H7 (cell line): ENCODE data around the gene CCDC185. TPM values are rescaled to one million over a fixed set of nuclear protein-coding genes. Genes with fewer than 3 reads are reported as not detected.
A peak's percentile ranks its signal among the peaks of the same experiment; 100 is the strongest.

Experiments
- DNase-seq: peaks from one replicate; pipeline ENCODE4 v3.0.0; 2012
- H3K27me3 ChIP-seq: 2 replicates; pipeline ENCODE4 v1.6.0; 2011; ENCODE audit warnings: mild to moderate bottlenecking, low read length; ENCODE audit not compliant: control insufficient read depth, insufficient read depth
- H3K36me3 ChIP-seq: replicated peaks from 2 replicates; pipeline ENCODE4 v1.5.1; 2011; ENCODE audit warnings: low read length; ENCODE audit not compliant: control insufficient read depth, insufficient read depth
- H3K4me3 ChIP-seq: 2 replicates; pipeline ENCODE4 v1.5.1; 2011; ENCODE audit warnings: low read depth, mild to moderate bottlenecking, control low read depth, low read length, moderate library complexity; ENCODE audit not compliant: insufficient read depth
- total RNA-seq: library from RNA; depleted of rRNA; stranded (reverse); fragments of >200 nt; shearing (Covaris generic); gene quantifications from 2 replicates; pipeline ENCODE4 v1.2.3, GENCODE V29; 2014; rRNA removed

Gene CCDC185
- not detected in 2 replicates for total RNA-seq

DNA sequence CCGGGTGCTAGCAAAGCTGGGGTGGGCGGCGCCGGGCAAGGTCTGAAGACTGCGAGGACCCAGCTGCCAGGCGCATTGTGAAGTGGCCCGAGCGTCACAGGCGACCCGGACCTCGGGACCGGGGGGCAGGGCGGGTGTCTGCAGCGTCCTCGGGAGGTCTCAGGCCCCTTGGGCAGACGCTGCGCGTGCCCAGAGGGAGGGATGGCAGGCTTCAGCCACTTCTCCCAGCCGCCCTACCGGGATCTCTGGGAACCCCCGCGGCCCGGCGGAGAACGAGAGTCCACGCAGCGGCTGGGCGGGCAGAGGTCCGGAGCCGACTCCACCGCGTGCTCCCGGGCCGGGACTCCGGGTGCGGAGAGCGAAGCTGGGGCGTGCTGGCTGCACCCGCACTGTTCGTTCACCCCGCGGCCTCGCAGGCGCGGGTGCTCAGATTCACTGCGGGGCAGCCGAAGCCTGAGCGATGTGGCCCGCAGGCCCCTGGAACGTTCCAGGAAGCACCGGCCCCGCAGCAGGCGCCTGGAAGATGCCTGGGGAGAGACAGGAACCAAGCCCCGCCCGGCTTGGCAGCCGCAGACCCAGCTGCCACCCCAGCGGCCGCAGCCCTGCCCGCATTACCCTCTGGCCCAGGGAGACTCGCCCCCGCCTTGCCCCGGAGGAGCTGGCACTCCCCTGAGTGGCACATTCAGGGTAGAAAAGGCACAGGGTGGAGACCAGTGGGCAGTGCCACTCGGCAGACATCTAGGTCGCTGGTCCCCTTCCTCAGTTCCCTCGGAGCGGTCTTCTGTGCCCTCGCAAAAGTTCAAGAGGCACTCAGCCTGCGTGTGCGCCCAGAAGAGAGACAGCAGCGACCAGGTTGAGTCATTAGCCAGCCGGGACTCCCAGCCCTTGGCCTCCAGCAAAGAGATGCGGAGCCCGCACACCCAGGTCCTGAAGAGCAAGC, at the start of gene CCDC185:
CCDC185 (plus strand) TSS at position 141 of the 940 bp plus-strand sequence; CDS start at position 202, 61 bp downstream.
- peak; percentile 60 for DNase-seq
- no peaks in the 10 kb centered on the region for H3K27me3 ChIP-seq
- H3K4me3 ChIP-seq = no peak within 1 kb of the TSS
- H3K36me3 ChIP-seq = no peaks in the 10 kb centered on the region

DNA sequence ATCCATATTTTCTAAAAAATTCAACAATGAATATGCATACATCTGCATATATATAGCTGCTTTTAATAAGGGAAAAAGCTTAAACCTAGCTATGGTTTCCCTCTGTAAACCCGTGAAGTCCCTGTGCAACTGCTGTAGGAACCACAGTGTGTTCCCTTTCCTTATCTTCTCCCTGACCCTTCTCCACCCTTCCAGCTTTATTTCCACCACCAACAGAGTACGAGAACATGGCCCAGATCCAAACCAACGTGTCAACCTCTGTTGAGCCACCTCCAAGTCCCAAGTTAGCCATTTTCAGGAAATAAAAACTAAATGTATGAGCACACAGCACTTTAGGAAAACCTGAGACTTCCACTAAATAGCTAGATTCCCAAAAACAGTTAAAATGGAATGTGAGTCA, 49.5 kb upstream of the CCDC185 start:
- Histone ChIP-seq H3K36me3 (no peaks in the 10 kb centered on the region), H3K4me3 (no peak overlapping the region), H3K27me3 (no peaks in the 10 kb centered on the region; the same call in 1 of the 2 replicates)
- DNase-seq = no peak

- H3K4me3 ChIP-seq = no peak overlapping the region
- no peak for DNase-seq
- H3K27me3 ChIP-seq = no peaks in the 10 kb centered on the region; the same call in 1 of the 2 replicates
- H3K36me3 ChIP-seq = no peaks in the 10 kb centered on the region
These were observed 48.7 kb upstream of the CCDC185 start for GRCh38 chr1:223344491-223344890.

- DNase-seq = peak; percentile 60
- no peaks in the 10 kb centered on the region for H3K36me3 ChIP-seq
- H3K4me3 ChIP-seq = no peak overlapping the region
- H3K27me3 ChIP-seq = no peaks in the 10 kb centered on the region; the same call in 1 of the 2 replicates
These were observed 47.5 kb upstream of the CCDC185 start for GRCh38 chr1:223345720-223346119.

DNA sequence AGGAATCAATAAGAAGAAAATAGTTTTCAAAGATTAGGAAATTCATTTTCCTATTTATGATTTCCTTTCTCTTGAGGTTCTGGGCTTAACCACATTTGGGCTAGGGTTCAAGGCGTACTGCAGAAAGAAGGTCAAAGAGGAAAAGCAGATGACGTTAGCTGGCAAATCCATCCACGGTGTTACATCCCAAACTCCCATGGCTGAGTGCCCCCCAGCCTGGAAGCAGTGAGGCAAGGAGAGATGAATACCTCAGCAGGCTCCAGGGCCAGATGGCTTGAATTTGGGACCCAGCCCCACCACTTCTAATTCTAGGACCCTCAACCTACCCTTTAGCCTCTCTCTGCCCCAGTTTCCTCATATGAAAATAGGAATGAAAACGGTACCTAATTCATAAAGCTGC, 46.9 kb upstream of the CCDC185 start:
- Histone ChIP-seq H3K27me3 (no peaks in the 10 kb centered on the region; the same call in 1 of the 2 replicates), H3K4me3 (no peak overlapping the region), H3K36me3 (no peaks in the 10 kb centered on the region)
- DNase-seq = no peak

- DNase-seq = no peak
- Histone ChIP-seq H3K4me3 (no peak overlapping the region), H3K36me3 (no peaks in the 10 kb centered on the region), H3K27me3 (no peaks in the 10 kb centered on the region; the same call in 1 of the 2 replicates)
These were observed 45.6 kb upstream of the CCDC185 start for GRCh38 chr1:223347583-223347982.

- Histone ChIP-seq H3K36me3 (no peaks in the 10 kb centered on the region), H3K27me3 (no peaks in the 10 kb centered on the region; the same call in 1 of the 2 replicates), H3K4me3 (no peak overlapping the region)
- no peak for DNase-seq
These were observed 44.8 kb upstream of the CCDC185 start for GRCh38 chr1:223348439-223348838.

- Histone ChIP-seq H3K4me3 (no peak overlapping the region), H3K27me3 (no peaks in the 10 kb centered on the region; the same call in 1 of the 2 replicates), H3K36me3 (no peaks in the 10 kb centered on the region)
- DNase-seq = no peak
These were observed 44.0 kb upstream of the CCDC185 start for GRCh38 chr1:223349241-223349640.

GRCh38 chr1:223350361-223350908, 42.8 kb upstream of the CCDC185 start:
- DNase-seq = no peak
- no peaks in the 10 kb centered on the region; the same call in 1 of the 2 replicates for H3K27me3 ChIP-seq
- H3K36me3 ChIP-seq = no peaks in the 10 kb centered on the region
- no peak overlapping the region for H3K4me3 ChIP-seq

- H3K36me3 ChIP-seq = no peaks in the 10 kb centered on the region
- no peak for DNase-seq
- H3K27me3 ChIP-seq = no peaks in the 10 kb centered on the region
- no peak overlapping the region for H3K4me3 ChIP-seq
These were observed 40.3 kb upstream of the CCDC185 start for GRCh38 chr1:223352944-223353343.

DNA sequence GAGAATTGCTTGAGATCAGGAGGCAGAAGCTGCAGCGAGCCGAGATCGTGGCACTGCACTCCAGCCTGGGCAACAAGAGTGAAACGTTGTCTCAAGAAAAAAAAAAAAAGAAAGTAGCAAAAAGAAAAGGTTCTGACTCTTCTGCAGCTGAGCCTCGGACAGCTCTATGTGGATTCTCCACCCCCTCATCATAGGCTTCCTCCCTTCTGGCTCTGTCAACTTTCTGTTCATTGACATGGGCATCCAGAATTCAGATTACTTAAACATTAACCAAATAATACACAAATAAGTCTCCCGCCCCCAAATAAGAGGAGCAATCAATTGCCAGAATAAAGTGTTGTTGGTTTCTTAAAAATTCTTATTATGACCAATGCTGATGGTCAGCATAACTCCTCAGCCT, 39.3 kb upstream of the CCDC185 start:
- H3K27me3 ChIP-seq = peaks cover under 1% of the 10 kb centered on the region; the same call in 1 of the 2 replicates
- no peak for DNase-seq
- no peak overlapping the region for H3K4me3 ChIP-seq
- H3K36me3 ChIP-seq = no peaks in the 10 kb centered on the region

- Histone ChIP-seq H3K4me3 (no peak overlapping the region), H3K36me3 (no peaks in the 10 kb centered on the region), H3K27me3 (peaks cover 7% of the 10 kb centered on the region; the same call in 1 of the 2 replicates)
- DNase-seq = no peak
These were observed 37.5 kb upstream of the CCDC185 start for GRCh38 chr1:223355699-223356098.

DNA sequence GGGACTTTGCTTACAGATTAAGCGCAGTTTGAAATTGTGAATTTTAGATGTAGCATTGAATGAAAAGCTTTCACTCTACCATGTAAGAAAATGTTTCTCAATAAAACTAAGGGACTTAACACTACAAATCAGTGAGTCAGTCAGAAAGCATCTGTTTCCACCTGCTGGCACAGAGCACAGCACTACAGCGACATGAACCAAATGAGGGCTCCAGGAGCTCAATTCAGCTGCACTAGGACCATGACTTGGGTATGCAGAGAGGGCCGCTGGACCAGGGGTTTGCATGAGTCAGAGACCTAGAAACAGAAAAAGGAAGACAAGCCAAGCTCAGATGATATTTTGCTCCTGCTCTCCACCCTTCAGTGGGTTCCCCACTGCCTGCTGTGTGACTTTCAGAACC, 34.4 kb upstream of the CCDC185 start:
- no peaks in the 10 kb centered on the region for H3K36me3 ChIP-seq
- no peak overlapping the region for H3K4me3 ChIP-seq
- peaks cover 35% of the 10 kb centered on the region for H3K27me3 ChIP-seq
- DNase-seq = no peak

DNA sequence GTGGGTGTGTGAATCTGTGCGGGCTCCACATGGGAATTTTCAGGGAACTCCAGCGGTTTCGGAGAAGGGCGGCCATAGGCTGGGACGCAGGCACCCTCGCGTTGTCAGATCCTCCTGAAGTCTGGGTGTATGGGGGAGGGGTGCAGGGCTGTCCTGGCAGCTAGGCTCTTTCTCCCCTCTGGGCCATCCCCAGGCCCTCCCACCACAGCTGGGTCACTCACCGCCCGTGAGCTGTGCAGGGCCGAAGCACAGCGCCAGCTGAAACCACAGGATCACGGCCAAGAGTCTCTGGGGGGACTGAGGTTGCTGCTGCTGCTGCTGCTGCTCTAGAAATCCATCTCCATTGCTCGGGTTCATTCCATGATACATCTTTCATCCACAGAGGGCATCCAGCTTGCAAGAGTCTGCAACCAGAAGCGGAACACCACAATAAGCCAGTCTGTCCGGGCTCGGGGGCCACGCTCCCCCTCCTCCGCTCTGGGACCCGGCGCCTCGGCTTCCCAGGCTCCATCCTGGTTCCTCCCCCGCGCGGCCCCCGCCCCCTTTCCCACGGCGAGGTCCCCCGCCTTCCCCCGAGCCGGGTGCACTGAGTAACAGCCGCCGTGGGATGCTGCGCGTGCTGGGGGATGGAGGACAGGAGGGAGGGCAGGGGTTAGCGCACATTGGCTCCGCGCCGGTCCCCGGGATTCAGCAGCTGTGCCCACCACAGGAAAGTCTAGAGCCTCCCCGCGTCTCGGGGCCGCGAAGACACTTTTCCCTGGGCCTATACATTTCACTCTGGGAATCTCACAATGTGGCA, 30.0 kb upstream of the CCDC185 start:
- H3K4me3 ChIP-seq = peak overlapping the region; percentile 57
- peak; percentile 73 for DNase-seq
- no peaks in the 10 kb centered on the region for H3K36me3 ChIP-seq
- H3K27me3 ChIP-seq = peaks cover 54% of the 10 kb centered on the region
